C4-2B (cell line): ENCODE measurements around the gene TMEM52B.

Experiments used
- CTCF ChIP-seq: fragments of 450-650 bp; conservative IDR thresholded peaks from 2 replicates; pipeline ENCODE4 v1.5.1; 2017; ENCODE audit warnings: mild to moderate bottlenecking
- ZFX ChIP-seq: fragments of 450-650 bp; IDR thresholded peaks from 2 replicates; pipeline ENCODE4 v1.6.1; 2017

- TF ChIP-seq CTCF, result no peak
- TF ChIP-seq ZFX, result no peak
These were observed 45.9 kb upstream of the TMEM52B start for GRCh38 chr12:10132850-10133370.
